WTC11 (cell line): ENCODE measurements around the gene SPOCK1. TPM values are rescaled to one million over a fixed set of nuclear protein-coding genes. Genes with fewer than 3 reads are reported as not detected.

Source experiments
- ATAC-seq: fragments of 200-7000 bp; cut with Tn5 transposase; 2 replicates; pipeline ENCODE4 v1.10.0; 2021; ENCODE audit warnings: mild to moderate bottlenecking, moderate library complexity
- CTCF ChIA-PET: fragments of 300-600 bp; sonication (Branson Sonifier 250); formaldehyde crosslinking; loops from one replicate; lab custom pipeline; 2021; ENCODE audit warnings: antibody characterized with exemption; lab: Charles Lee
- POLR2A ChIA-PET: fragments of 350-600 bp; sonication (Branson Sonifier 250); formaldehyde crosslinking; loops from one replicate; lab custom pipeline; 2021; ENCODE audit warnings: antibody characterized with exemption; lab: Charles Lee
- DNase-seq: peaks from one replicate; pipeline ENCODE4 v3.0.0; 2021; ENCODE audit warnings: low spot score
- H3K27ac Mint-ChIP-seq: 2 replicates; pipeline ENCODE4 v1.8.0; 2021; ENCODE audit warnings: mixed read lengths
- H3K27me3 Mint-ChIP-seq: 2 replicates; pipeline ENCODE4 v1.8.0; 2021; ENCODE audit warnings: low read depth, mild to moderate bottlenecking, moderate library complexity, mixed read lengths
- H3K36me3 Mint-ChIP-seq: 2 replicates; pipeline ENCODE4 v1.8.0; 2021; ENCODE audit warnings: mixed read lengths
- H3K4me1 Mint-ChIP-seq: 2 replicates; pipeline ENCODE4 v1.8.0; 2022; ENCODE audit warnings: mixed read lengths
- H3K4me3 Mint-ChIP-seq: 2 replicates; pipeline ENCODE4 v1.8.0; 2021; ENCODE audit warnings: mild to moderate bottlenecking, moderate library complexity, mixed read lengths
- H3K9me3 Mint-ChIP-seq: 2 replicates; pipeline ENCODE4 v1.8.0; 2021; ENCODE audit warnings: mixed read lengths
- AFF4 ChIP-seq: sonication (generic); formaldehyde crosslinking; IDR thresholded peaks from 2 replicates; pipeline ENCODE4 v1.8.1; 2023; ENCODE audit warnings: mild to moderate bottlenecking, missing genetic modification reagents, borderline replicate concordance
- AR ChIP-seq: fragments of 250-450 bp; sonication (Bioruptor Pico); IDR thresholded peaks from 2 replicates; pipeline ENCODE4 v1.9.0; 2021; ENCODE audit warnings: mild to moderate bottlenecking
- ARID4B ChIP-seq: sonication (generic); formaldehyde crosslinking; IDR thresholded peaks from 2 replicates; pipeline ENCODE4 v1.8.0; 2023; ENCODE audit warnings: missing genetic modification reagents, mild to moderate bottlenecking, borderline replicate concordance
- ATF2 ChIP-seq: sonication (generic); formaldehyde crosslinking; IDR thresholded peaks from 2 replicates; pipeline ENCODE4 v1.8.1; 2022; ENCODE audit warnings: low read depth, missing genetic modification reagents, borderline replicate concordance
- CBFB ChIP-seq: sonication (generic); formaldehyde crosslinking; IDR thresholded peaks from 2 replicates; pipeline ENCODE4 v1.8.1; 2022; ENCODE audit warnings: mild to moderate bottlenecking, low read depth, missing genetic modification reagents
- FOXP4 ChIP-seq: sonication (generic); formaldehyde crosslinking; IDR thresholded peaks from 2 replicates; pipeline ENCODE4 v1.8.0; 2022; ENCODE audit warnings: mild to moderate bottlenecking, missing genetic modification reagents
- GTF2I ChIP-seq: fragments of 250-450 bp; sonication (Bioruptor Pico); conservative IDR thresholded peaks from 2 replicates; pipeline ENCODE4 v1.4.0; 2021; ENCODE audit warnings: mild to moderate bottlenecking
- NFATC4 ChIP-seq: fragments of 250-450 bp; sonication (Bioruptor Pico); IDR thresholded peaks from 2 replicates; pipeline ENCODE4 v1.9.0; 2021; ENCODE audit warnings: mild to moderate bottlenecking
- TEAD4 ChIP-seq: sonication (generic); formaldehyde crosslinking; IDR thresholded peaks from 2 replicates; pipeline ENCODE4 v1.8.0; 2022; ENCODE audit warnings: mild to moderate bottlenecking, missing genetic modification reagents
- TP53 ChIP-seq: sonication (generic); formaldehyde crosslinking; IDR thresholded peaks from 2 replicates; pipeline ENCODE4 v1.8.1; 2023; ENCODE audit warnings: mild to moderate bottlenecking, missing genetic modification reagents
- total RNA-seq: library from RNA; stranded (reverse); gene quantifications from 3 replicates; pipeline ENCODE4 v1.2.3, GENCODE V29; 2021

SPOCK1 gene
- total RNA-seq, 1 experiment from 2014 or later: 15.2 TPM

- Mint-ChIP-seq H3K9me3 (peaks cover 9% of the 10 kb centered on the region), H3K27me3 (no peaks in the 10 kb centered on the region), H3K4me3 (no peak overlapping the region), H3K4me1 (no peaks in the 10 kb centered on the region), H3K36me3 (no peaks in the 10 kb centered on the region), H3K27ac (no peak overlapping the region)
- ATAC-seq (no peak), DNase-seq (no peak)
- TF ChIP-seq ATF2 (no peak), GTF2I (CRISPR knock-in tag) (no peak), CBFB (CRISPR knock-in tag) (no peak), NFATC4 (CRISPR knock-in tag) (no peak), AFF4 (CRISPR knock-in tag) (no peak), AR (CRISPR knock-in tag) (no peak), TP53 (CRISPR knock-in tag) (no peak), ARID4B (CRISPR knock-in tag) (no peak), FOXP4 (no peak), TEAD4 (no peak)
- ChIA-PET POLR2A (no interaction called here), CTCF (no interaction called here)
Measured at GRCh38 chr5:137234973-137235943, 263.9 kb downstream of the SPOCK1 start.
